GM18507 (cell line): ENCODE measurements around the gene POLA1.

Experiments used
- DNase-seq: peaks from one replicate; pipeline ENCODE4 v3.0.0; 2011; ENCODE audit warnings: low read depth; ENCODE audit not compliant: insufficient read length; ENCODE audit errors: extremely low spot score
- FAIRE-seq: peaks from 2 replicates; lab custom pipeline; 2011; peaks lifted over from hg19 to GRCh38; lab: Jason Lieb, UNC

The POLA1 gene

GRCh38 chrX:25004040-25004439 is 310.3 kb downstream of the POLA1 start:
- no peak for FAIRE-seq

GRCh38 chrX:25004485-25005032 is 310.8 kb downstream of the POLA1 start:
- no peak for FAIRE-seq

More at GRCh38 chrX:25004040-25004439, 310.3 kb downstream of the POLA1 start:
- DNase-seq = no peak

GRCh38 chrX:25005034-25005381 is 311.3 kb downstream of the POLA1 start:
- FAIRE-seq (no peak), DNase-seq (no peak)

More at GRCh38 chrX:25004485-25005032, 310.8 kb downstream of the POLA1 start:
- DNase-seq = no peak

- DNase-seq (no peak), FAIRE-seq (no peak)
Observed at GRCh38 chrX:25005382-25006185, 311.9 kb downstream of the POLA1 start.

- DNase-seq = no peak
- FAIRE-seq = no peak
Observed at GRCh38 chrX:25006586-25007058, 312.9 kb downstream of the POLA1 start.

GRCh38 chrX:25007059-25008053 is 313.6 kb downstream of the POLA1 start:
- FAIRE-seq = no peak
- no peak for DNase-seq

- DNase-seq = no peak
- FAIRE-seq = no peak
Observed at GRCh38 chrX:25009407-25009806, 315.7 kb downstream of the POLA1 start.

GRCh38 chrX:25010784-25011588 is 317.3 kb downstream of the POLA1 start:
- FAIRE-seq (no peak), DNase-seq (no peak)

GRCh38 chrX:25011589-25012432 is 318.1 kb downstream of the POLA1 start:
- FAIRE-seq = peak; percentile 56

GRCh38 chrX:25012433-25012735 is 318.7 kb downstream of the POLA1 start:
- DNase-seq (no peak), FAIRE-seq (no peak)

More at GRCh38 chrX:25011589-25012432, 318.1 kb downstream of the POLA1 start:
- no peak for DNase-seq

GRCh38 chrX:25012793-25013631 is 319.3 kb downstream of the POLA1 start:
- DNase-seq (no peak), FAIRE-seq (no peak)

GRCh38 chrX:25013632-25014365 is 320.1 kb downstream of the POLA1 start:
- FAIRE-seq = no peak
- DNase-seq = no peak

GRCh38 chrX:25014366-25014838 is 320.7 kb downstream of the POLA1 start:
- FAIRE-seq = no peak
- no peak for DNase-seq

- DNase-seq (no peak), FAIRE-seq (no peak)
Observed at GRCh38 chrX:25015486-25016360, 322.0 kb downstream of the POLA1 start, which contains the start of gene ARX. Gene ARX, minus strand, starts transcription at chrX:25015965. Its CDS starts 228 bp downstream, at chrX:25015737.

- FAIRE-seq = no peak
Observed at GRCh38 chrX:25016361-25016671, 322.6 kb downstream of the POLA1 start.

More at GRCh38 chrX:25016361-25016671, 322.6 kb downstream of the POLA1 start:
- DNase-seq = no peak
